Sigmoid colon (tissue), 7 donors: ENCODE data around the gene AIRE. TPM values are rescaled to one million over a fixed set of nuclear protein-coding genes. Genes with fewer than 3 reads are reported as not detected.

Experiments
- DNase-seq: peaks from one replicate; pipeline ENCODE4 v3.0.0-alpha.2; 2019
- H3K27ac ChIP-seq, 4 donors: fragments of 200-600 bp; sonication (generic); one replicate each; pipeline ENCODE4 v1.5.1; 2016 to 2019; ENCODE audit warnings: mild to moderate bottlenecking in 1 of 4
- H3K27me3 ChIP-seq, 3 donors: fragments of 200-600 bp; sonication (generic); one replicate each; pipeline ENCODE4 v1.5.1; 2019; ENCODE audit warnings: mild to moderate bottlenecking in 1 of 3
- H3K36me3 ChIP-seq, 4 donors: fragments of 200-600 bp; sonication (generic); one replicate each; pipeline ENCODE4 v1.5.1; 2016 to 2019
- H3K4me1 ChIP-seq, 4 donors: fragments of 200-600 bp; sonication (generic); one replicate each; pipeline ENCODE4 v1.5.1; 2017 to 2019
- H3K4me3 ChIP-seq, 4 donors: fragments of 200-600 bp; sonication (generic); one replicate each; pipeline ENCODE4 v1.5.1; 2017 to 2019; ENCODE audit warnings: mild to moderate bottlenecking in 2 of 4, moderate library complexity in 1 of 4
- H3K9me3 ChIP-seq, 4 donors: fragments of 200-600 bp in 3 of 4; sonication (generic) in 3 of 4; one replicate each; pipeline versions ENCODE4 v1.5.1 to v1.6.1; 2013 to 2019
- CTCF ChIP-seq, 4 experiments: fragments of 450-650 bp in 3 of 4; fragments of 200-600 bp in 1 of 4; IDR thresholded peaks; one replicate each; pipeline ENCODE4 v1.5.1; 2016 to 2019; ENCODE audit warnings: antibody characterized with exemption in 4 of 4, mild to moderate bottlenecking in 3 of 4, moderate library complexity in 2 of 4
- EP300 ChIP-seq, 4 donors: sonication (generic); formaldehyde crosslinking; IDR thresholded peaks; one replicate each; pipeline ENCODE4 v1.6.1; 2017; ENCODE audit warnings: antibody characterized with exemption in 4 of 4
- POLR2A ChIP-seq, 2 donors: fragments of 450-650 bp; IDR thresholded peaks; one replicate each; pipeline ENCODE4 v1.6.1; 2016; ENCODE audit warnings: antibody characterized with exemption in 2 of 2, mild to moderate bottlenecking in 2 of 2, moderate library complexity in 2 of 2
- POLR2AphosphoS5 ChIP-seq, 4 donors: sonication (generic); formaldehyde crosslinking; IDR thresholded peaks; one replicate each; pipeline ENCODE4 v1.6.1; 2017; ENCODE audit warnings: antibody characterized with exemption in 4 of 4
- WGBS, 2 donors: extraction: QIAGEN DNeasy Blood & Tissue Kit; methylation state at CpG; one replicate each; pipeline ENCODE4 v1.1.7; 2013; 5-methylcytosine and 5-hydroxymethylcytosine counted together
- intact Hi-C: fragments of 100-400 bp; cut with DNase I; formaldehyde crosslinking; loops from one replicate; pipeline ENCODE4 v1.15.1; 2023
- polyA plus RNA-seq, 3 donors: library from polyadenylated mRNA; stranded (reverse); fragments of 200-250 nt; gene quantifications; one replicate each; pipeline ENCODE4 v1.2.3, GENCODE V29; 2013
- total RNA-seq, 4 donors: library from RNA; depleted of rRNA; stranded (reverse); fragments of >200 nt; gene quantifications; one replicate each; pipeline ENCODE4 v1.1.0, GENCODE V29; 2016
- donor health status: healthy with polysubstance abuse.
- donor health status: Bipolar disorder and iron deficiency.
- donor health status: healthy.

The AIRE gene
- total and polyA plus RNA-seq, 7 donors = 0.61 TPM; not detected in 6

GRCh38 chr21:44331209-44331608 is 45.5 kb downstream of the AIRE start:
- H3K36me3 ChIP-seq = peaks cover 0 to 65% (median 3%) of the 10 kb centered on the region in 4 donors
- TF ChIP-seq EP300 (IDR thresholded peaks at IDR 0.05) (no peak), POLR2AphosphoS5 (IDR thresholded peaks at IDR 0.05) (no peak), POLR2A (IDR thresholded peaks at IDR 0.05) (no peak), CTCF (IDR thresholded peaks at IDR 0.05) (no peak)
- DNase-seq = no peak
- no peaks in the 10 kb centered on the region for H3K9me3 ChIP-seq
- no peak overlapping the region for H3K4me3 ChIP-seq
- 91 to 93% methylated on average over 16 of the region's 16 CpGs for WGBS, 2 donors
- H3K4me1 ChIP-seq = peaks cover 0 to 5% (median 0%) of the 10 kb centered on the region in 4 donors
- no peak overlapping the region for H3K27ac ChIP-seq
- H3K27me3 ChIP-seq = no peaks in the 10 kb centered on the region
- intact Hi-C loops = no loop called here

GRCh38 chr21:44331650-44332307 is 46.1 kb downstream of the AIRE start:
- peaks cover 0 to 66% (median 3%) of the 10 kb centered on the region in 4 donors for H3K36me3 ChIP-seq
- intact Hi-C loops = no loop called here

GRCh38 chr21:44332383-44332782 is 46.7 kb downstream of the AIRE start:
- peaks cover 0 to 66% (median 3%) of the 10 kb centered on the region in 4 donors for H3K36me3 ChIP-seq
- 91 to 92% methylated on average over 17 of the region's 17 CpGs for WGBS, 2 donors
- H3K4me1 ChIP-seq = peaks cover 0 to 5% (median 1%) of the 10 kb centered on the region in 4 donors
- H3K9me3 ChIP-seq = no peaks in the 10 kb centered on the region
- H3K27me3 ChIP-seq = no peaks in the 10 kb centered on the region
- no peak for DNase-seq
- intact Hi-C loops = no loop called here
- no peak for TF ChIP-seq POLR2A (IDR thresholded peaks at IDR 0.05)
- TF ChIP-seq CTCF (IDR thresholded peaks at IDR 0.05) = no peak
- no peak for TF ChIP-seq POLR2AphosphoS5 (IDR thresholded peaks at IDR 0.05)
- no peak for TF ChIP-seq EP300 (IDR thresholded peaks at IDR 0.05)
- H3K27ac ChIP-seq = no peak overlapping the region
- H3K4me3 ChIP-seq = no peak overlapping the region

More at GRCh38 chr21:44331650-44332307, 46.1 kb downstream of the AIRE start:
- Histone ChIP-seq H3K27me3 (no peaks in the 10 kb centered on the region), H3K27ac (no peak overlapping the region), H3K4me3 (no peak overlapping the region), H3K9me3 (no peaks in the 10 kb centered on the region), H3K4me1 (peaks cover 0 to 5% (median 0%) of the 10 kb centered on the region in 4 donors)
- no peak for DNase-seq
- WGBS, 2 donors = 81 to 85% methylated on average over 20 of the region's 20 CpGs
- TF ChIP-seq EP300 (IDR thresholded peaks at IDR 0.05) (no peak), CTCF (IDR thresholded peaks at IDR 0.05) (no peak), POLR2AphosphoS5 (IDR thresholded peaks at IDR 0.05) (no peak), POLR2A (IDR thresholded peaks at IDR 0.05) (no peak)

GRCh38 chr21:44332965-44333364 is 47.3 kb downstream of the AIRE start:
- intact Hi-C loops = no loop called here
- Histone ChIP-seq H3K4me1 (peaks cover 0 to 10% (median 5%) of the 10 kb centered on the region in 4 donors), H3K36me3 (peaks cover 0 to 60% (median 3%) of the 10 kb centered on the region in 4 donors), H3K27ac (no peak overlapping the region), H3K4me3 (no peak overlapping the region), H3K27me3 (no peaks in the 10 kb centered on the region), H3K9me3 (no peaks in the 10 kb centered on the region)
- 96 to 97% methylated on average over 22 of the region's 22 CpGs for WGBS, 2 donors
- TF ChIP-seq POLR2A (IDR thresholded peaks at IDR 0.05) (no peak), EP300 (IDR thresholded peaks at IDR 0.05) (no peak), POLR2AphosphoS5 (IDR thresholded peaks at IDR 0.05) (no peak), CTCF (IDR thresholded peaks at IDR 0.05) (no peak)
- DNase-seq = no peak
